Effector CD8-positive, alpha-beta T cell (primary cell): ENCODE data around the gene RELB.

Experiments used
- DNase-seq: peaks from one replicate; lab custom pipeline; 2025; lab: John Stamatoyannopoulos, UW

The RELB gene

DNA sequence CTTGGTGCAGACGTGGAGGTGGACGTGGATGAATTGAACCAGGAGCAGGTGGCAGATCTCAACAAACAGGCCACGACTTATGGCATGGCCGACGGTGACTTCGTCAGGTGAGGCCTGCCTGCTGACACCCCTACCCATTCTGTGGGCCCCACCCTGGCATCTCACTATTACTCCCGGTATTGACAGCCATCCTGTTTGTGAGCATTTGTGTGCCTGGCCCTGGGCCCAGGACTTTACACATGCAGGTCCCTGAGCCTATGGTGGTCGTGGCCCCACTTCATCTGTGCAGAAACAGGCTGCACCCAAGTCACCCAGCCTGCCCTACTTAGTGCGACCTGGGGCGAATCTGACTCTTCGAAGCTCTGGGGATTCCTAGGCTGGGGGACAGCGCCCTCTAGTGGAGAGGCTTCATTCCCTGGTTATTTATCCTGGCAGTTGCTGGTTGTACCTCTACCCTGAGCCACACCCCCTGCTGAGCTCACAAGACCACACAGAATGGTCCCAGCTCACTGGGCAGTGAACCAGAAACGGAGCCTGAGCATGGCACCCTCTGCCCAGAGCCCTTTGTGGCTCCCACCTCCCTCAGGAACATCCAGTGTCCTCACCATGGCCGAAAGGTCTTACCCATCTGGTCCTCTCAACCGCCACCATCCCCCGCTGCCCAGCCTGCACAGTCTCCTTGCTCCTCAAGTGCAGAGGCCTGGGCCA, 58.1 kb downstream of the RELB start:
- peak; percentile 78 for DNase-seq

DNA sequence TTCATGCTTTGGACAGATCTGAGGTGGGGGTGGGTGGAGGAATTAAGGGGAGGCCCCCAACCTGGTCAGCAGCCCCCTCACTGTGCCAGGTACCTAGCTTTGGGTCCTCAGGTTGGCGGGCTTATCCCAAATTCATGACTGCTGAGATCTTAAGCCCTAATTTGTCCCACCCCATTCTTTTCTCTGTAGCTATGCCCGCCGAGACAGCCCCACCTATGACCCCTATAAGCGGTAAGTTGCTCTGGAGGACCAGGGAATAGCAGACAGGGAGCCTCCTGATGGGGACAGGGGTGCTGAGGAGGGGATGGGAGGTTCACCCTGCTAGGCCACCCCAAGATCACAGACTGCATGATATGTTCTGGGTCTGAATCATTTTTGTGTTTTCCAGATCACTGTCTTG, 60.7 kb downstream of the RELB start:
- DNase-seq = no peak

DNA sequence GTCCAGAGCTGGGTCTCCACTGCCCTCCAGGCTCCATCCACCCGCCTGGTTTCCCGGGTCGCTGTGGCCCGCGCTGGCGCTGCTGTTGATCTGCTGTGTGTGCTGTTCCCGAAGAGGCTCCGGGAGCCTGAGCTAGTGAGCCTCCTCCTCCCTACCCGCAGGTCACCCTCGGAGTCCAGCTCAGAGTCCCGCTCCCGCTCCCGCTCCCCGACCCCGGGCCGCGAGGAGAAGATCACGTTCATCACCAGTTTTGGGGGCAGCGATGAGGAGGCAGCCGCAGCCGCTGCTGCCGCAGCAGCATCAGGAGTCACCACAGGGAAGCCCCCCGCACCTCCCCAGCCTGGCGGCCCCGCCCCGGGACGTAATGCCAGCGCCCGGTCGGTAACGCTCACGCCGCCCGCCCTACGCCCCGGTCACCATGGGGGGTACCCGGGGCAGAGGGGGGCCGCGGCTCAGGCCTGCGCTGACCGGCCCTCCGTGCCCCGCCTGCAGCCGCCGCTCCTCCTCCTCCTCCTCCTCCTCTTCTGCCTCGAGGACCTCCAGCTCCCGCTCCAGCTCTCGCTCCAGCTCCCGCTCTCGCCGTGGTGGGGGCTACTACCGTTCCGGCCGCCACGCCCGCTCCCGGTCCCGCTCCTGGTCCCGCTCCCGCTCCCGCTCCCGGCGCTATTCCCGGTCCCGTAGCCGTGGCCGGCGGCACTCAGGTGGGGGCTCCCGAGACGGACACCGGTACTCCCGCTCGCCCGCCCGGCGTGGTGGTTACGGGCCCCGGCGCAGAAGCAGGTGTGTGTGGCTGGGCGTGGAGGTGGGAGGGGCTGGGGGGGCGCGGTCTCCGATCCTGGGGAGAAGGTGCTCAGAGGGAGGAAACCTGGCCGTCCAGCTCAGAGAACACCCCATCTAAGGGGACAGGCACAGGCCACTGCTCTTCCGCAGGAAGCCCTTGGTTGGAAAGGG, 62.9 kb downstream of the RELB start:
- DNase-seq = no peak

DNA sequence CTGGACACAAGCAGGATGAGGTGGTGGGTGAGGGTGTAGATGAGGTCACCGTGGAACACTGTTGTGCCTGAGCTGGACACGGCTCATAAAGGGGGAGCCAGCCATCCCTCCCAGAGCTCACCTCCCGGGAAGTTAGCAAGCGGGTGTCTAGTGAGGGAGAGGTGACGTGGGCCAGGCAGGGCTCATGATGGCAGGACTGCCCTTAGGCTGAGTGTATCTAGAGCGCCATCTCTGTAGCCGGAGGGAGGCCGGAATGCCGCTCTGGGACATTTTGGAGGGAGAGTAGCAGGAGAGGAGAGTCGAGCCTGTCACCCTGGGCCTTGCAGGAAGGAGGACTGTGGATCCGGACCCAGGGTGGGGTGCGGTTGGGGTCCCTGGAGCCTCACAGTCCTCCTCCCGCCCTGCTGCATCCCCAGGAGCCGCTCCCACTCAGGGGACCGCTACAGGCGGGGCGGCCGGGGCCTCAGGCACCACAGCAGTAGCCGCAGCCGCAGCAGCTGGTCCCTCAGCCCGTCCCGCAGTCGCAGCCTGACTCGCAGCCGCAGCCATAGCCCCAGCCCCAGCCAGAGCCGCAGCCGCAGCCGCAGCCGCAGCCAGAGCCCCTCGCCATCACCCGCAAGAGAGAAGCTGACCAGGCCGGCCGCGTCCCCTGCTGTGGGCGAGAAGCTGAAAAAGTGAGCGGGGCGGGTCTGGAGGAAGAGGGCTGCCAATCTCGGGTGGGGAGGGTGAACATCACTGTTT, 65.8 kb downstream of the RELB start:
- DNase-seq = no peak

DNA sequence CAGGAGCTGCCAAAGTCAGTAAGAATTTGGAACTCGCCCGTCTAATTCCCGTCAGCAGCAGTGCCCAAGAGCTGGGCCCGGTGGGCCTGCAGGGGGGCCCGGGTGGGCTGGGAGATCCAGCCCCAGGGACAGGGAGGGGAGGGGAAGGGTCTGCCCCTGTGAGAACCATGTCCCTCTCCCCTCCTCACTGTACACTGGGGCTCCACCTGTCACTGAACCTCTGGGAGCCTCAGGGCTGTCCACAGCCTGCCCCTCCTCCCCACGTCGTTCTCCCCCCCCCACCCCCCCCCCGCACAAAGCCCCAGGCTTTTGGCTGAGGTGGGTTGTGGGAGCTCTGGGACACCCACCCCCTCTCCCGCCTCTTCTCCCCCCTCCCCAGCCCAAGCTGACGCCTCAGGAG, 66.8 kb downstream of the RELB start:
- DNase-seq = no peak

DNA sequence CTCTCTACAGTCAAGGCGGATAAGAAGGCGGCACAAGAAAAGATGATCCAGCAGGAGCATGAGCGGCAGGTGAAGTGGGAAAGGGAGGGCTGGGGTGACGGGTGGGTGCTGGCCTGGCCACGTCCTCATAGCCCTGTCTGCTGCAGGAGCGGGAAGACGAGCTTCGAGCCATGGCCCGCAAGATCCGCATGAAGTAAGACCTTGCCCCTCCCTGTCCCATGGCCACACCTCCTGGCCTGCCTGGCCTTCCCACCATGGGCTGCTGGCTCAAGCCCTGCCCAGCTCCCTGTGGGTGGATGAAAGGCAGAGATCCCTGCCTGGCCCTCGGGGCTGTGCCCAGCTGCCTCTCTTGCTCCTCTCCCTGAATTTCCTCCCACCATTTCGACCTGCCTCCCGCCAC, 67.8 kb downstream of the RELB start:
- DNase-seq = no peak

DNA sequence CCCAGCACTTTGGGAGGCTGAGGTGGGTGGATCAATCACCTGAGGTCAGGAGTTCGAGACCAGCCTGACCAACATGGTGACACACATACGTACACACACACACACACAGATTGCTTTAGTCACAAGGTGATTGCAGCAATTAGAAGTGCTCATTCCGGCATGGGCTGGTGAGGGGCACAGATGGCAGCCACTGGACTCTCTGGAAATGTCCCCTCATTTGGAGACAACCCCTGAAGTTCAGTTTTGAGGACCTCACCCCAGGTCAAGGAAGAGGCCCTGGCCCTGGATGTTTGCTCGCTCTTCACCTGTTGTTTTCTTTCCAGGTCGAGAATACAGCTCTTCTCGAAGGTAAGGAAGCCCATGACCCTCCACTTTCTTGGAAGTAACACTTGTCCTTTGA, 69.0 kb downstream of the RELB start:
- DNase-seq = no peak

DNA sequence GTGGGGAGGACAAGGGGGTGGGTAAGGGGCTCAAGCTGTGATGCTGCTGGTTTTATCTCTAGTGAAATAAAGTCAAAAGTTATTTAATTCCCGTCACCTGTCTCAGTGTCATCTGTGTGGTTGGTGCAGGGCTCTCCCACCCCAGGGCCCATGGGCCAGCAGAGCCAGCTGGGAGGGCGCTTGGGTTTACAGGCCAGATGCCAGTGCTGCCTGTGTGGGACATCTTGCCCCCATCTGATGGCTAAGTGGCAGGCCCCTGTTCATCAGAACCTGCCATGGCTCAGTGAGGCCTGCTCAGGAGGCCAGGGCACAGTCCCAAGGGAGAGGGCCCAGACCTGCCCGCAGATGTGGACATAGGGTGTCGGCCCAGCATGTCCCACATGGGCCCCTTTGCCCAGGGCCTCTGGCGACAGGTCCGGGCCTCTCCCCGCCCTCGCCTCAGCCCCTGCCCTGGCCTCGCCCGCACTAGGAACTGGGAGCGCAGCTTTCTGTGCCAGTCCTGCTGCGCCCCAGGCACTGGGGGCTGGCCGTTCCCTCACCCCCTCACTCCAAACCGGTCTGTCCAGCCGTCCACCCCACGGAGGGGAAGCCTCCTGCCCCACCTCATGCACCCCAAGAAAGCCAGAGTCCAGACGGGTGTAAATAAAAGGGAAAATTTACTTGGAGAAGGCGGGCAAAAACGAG, 69.7 kb downstream of the RELB start:
- DNase-seq = no peak

DNA sequence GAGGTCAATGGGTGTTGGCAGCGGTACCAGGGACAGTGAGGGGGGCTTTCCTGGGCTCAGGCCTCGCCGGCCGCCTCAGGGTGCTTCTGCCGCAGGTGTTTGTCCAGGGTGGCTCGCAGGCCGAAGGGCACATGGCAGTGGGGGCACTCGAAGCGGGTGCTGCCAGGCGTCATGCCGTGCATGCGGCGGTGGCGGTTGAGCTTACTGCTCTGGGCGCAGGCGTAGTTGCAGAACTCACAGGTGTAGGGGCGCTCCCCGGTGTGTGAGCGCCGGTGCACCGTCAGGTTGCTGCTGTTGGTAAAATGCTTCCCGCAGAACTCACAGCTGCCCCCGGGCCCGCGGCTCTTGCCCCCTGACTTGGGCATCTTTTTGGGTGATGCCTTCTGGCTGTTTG, 70.3 kb downstream of the RELB start:
- no peak for DNase-seq

DNA sequence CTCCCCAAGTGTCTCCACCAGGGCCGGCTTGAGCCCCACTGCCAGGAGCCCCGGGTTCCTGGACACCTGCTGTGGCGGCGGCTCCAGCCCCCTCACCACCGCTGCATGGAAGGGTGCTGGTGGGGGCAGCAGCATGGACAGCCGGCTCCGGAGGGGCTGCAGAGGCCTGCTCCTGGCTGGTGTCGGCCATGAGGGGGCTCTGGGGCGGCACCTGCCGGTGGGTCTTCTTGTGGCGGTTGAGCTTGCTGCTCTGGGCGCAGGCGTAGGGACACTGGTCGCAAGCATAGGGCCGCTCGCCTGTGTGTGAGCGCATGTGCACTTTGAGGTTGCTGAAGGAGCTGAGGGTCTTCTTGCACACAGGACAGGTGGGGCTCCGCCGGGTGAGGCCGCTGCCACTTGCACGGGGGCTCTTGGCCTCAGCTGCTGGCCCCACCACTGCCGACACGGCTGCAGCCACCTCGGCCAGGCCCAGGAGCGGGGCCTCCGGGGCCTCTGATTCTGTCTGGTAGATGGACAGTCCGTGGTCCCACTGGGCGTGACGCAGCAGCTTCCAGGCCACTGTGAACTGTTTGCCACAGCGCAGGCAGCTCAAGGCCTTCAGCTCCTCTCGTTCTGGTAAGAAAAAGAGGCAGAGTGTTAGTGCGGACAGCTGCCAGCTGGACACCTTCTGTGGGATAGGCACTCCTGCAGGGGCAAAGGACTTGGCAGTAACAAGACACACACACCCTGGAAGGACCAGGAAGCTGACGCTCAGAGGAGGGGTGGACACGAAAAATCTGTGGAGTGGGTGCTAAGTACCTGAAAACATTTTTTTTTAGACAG, 70.9 kb downstream of the RELB start:
- DNase-seq = no peak

DNA sequence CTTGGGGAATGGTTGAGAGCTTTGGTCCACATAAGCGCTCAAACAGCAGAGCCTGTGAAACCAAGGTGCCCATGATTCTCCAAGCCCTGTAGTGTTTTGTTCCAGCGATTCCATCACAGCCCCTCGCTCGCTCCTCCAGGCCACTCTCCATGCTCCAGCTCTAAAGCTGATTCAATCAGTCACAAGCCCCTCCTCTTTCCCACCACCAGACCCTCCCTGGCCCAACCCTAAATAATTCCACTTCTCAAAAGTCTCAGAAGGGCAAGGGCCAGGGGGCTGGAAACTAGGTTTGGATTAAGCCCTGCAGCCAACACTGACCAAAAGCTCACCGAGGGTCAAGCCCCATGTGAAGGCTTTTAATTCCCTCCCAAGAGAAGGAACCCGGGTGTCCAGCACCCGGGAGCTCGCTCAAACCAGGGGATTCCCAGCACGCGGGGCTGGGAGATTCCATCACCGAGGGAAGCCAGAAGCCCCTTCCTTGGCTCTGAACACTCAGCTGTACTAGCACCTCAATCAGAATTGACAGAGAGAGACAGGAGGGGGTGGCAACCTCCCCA, 73.6 kb downstream of the RELB start:
- no peak for DNase-seq

DNA sequence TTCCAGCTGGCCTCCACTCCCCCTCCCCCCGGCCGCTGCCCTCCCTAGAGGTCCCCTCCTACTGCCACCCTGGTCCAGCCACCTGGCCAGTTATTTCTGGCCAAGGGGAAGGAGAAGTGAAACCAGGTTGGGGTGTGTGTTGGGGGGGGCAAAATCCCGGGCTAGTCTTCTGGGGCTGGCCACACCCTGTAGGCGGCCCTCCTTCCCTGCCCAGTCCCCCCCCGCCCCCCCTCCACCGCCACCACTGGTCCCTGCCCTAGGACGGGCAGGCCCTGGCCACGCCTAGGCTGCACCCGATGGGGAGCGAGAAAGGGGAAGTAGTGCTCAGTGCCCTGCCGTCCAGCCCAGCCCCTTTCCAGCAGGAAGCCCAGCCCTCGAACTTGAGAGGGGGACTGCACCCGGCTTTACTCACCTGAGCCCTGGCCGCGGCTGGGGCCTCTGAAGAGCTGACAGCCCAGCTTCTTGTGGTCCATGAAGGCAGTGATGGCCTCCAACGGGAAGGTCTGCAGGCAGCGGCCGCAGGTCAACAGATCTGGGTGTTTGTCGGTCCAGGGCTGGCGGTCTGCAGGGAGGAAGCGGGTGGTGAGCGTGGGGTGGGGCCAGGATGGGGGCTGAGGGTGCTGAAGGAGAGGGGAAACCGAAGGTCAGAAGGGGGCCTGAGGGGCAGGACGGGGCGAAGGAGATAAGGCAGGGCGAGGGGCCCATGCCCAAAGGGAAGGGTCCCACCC, 74.2 kb downstream of the RELB start:
- DNase-seq = no peak

DNA sequence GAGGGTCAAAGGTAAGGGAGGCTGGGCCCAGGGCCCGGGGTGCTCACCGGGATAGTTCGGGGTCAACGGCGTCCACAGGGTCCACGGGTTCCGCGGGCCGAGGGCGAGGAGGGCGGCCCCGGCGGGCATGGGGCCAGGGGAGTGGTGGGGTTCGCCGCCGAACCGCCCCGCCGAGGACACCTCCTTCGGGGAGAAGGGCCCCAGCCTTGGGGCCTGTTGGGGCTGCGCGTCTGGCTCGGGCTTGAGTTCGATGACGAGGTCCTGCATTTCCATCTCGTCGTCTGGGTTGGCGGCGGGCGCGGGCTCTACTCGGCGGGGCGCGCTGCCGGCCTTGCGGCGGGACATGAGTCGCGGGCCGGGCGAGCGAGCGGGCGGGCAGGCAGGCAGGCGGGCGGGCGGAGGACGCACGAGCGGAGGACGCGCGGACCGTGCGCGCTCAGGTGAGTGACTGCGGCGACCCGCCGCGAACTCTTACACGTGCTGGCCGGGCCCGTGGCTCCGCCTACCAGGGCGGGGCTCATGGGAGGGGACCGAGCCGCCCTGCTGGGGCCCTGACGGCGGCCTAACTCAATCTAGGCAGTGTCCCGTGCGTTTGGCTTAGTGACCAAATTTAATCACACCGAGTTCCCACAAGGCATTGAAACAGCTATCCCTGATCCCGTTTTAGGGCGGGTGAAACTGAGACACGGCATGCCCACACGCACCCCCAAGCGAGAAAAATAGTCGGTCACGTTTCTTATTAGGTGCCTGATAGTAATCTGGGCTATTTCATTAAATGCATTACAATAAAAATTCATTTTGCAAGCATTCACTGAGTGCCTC, 75.0 kb downstream of the RELB start, which contains the start of gene ZNF296:
TSS of gene ZNF296 (minus strand) at position 450 of the 822 bp plus-strand sequence. CDS start at position 345, 105 bp downstream.
- peak; percentile 54 for DNase-seq

DNA sequence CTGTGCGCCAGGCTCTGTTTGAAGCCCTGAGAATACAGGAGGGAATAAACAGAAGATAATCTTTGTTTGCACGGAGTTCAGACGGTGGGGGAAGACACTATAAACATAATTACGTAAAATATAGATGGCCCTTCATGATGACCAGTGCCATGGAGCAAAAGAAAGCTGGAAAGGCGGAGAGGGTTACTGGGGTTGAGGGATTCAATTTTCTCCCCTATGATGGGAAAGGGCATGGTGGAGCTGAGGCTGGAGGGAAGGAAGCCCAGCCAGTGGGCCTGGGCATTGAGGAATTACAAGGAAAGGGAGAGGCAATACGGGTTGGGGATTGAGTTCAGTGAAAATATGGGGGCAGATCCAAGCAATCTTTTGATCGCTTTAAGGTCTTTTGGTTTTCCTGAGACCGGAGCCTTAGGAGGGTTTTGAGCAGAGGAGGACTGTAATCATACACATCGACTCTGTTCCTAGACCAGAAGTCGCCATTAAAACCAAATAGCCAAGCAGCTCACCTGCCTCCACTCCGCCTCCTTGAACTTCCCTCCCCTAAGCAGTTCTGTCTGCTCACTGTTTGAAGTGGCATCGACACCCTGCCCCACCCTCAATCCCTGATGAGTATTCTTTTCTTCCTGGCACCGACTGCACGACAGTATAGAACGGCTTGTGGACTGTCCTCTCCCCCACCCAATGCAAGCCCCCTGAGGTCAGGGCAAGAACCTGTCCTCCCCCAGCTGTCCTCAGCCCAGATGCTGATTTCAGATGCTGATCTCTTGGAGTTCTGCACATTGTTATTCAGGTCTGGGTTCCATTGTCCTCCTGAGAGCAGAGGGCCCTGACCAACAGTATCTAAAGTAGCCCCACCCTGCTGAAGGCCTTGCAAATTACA, 75.8 kb downstream of the RELB start:
- no peak for DNase-seq

DNA sequence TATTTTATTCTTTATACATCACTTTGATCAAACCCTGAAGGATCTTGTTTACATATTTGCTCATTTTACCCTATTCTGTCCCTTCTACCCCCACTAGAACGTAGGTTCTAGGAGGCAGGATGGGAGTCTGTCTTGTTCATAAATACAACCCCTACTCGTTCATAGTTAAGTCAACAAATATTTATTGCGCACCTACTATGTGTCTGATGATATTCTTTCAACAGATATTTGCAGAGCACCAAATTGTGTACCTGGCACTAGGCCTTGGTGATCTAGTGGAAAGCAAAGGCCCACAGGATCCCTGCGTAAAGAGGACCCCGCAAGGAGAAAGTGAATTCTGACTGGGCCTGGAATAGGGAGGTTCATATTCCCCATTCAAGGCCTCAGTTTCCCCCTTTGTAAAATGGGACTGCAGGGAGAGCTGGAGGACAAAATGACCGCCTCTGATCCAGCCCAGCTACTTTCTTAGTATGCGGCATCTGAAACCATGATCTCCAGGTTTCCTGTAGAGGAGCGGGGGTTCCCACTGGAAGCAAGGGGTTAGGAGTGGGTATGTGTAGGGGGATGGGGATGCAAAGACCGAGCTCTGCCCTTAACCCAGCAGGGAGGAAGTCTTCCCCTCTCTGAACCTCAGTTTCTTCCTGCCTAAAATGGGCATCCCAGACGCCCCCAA, 77.3 kb downstream of the RELB start:
- DNase-seq = no peak

DNA sequence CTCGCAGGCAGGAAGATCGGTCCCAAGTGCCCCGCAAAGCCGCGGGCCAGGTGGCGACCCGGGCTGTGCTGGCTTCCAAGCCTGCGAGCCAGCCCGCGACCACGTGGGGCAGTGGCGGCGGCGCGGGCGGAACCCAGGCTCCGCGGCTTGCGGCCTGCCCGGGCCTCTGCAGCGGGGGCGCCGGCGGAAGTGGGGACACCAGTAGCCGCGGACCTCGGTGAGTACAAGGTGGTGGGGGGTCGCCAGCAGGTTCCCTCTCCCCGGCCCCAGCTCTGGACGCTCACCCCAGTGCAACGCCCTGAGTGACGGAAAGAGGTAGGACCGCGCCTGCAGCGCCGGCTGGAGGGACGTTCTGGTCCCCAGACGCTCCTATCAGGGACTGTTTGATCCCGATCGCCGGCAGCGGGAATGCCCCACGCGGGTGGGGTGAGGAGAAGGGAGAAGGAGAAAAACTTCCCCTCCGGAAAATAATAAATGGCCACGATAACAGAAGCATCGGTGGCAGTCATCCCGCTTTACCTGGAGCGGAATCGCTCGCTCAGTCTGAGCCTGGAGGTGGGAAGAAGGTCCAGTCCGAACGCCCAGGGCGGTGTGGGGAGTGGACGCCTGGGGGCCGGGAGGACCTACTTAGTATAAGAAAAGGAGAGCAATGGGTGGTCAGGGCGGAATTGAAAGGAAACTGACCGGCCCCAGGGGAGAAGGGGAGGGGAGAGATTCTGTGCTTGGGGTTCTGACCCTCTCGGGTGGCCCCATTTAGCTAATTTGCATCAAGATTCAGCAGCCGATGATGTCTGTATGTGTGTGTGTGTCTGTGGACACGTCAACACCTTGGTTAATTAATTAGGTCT, 78.0 kb downstream of the RELB start, which contains the start of gene GEMIN7:
TSS of gene GEMIN7 (plus strand) at position 198 of the 848 bp plus-strand sequence. CDS start 10,855 bp downstream, outside the sequence.
- DNase-seq = peak; percentile 55
